ENCODE measurements around the gene CDK12. TPM values are rescaled to one million over a fixed set of nuclear protein-coding genes. Genes with fewer than 3 reads are reported as not detected.

The CDK12 gene
- total RNA-seq, 2 experiments from 2014 or later = 78.8 to 82.1 TPM

DNA sequence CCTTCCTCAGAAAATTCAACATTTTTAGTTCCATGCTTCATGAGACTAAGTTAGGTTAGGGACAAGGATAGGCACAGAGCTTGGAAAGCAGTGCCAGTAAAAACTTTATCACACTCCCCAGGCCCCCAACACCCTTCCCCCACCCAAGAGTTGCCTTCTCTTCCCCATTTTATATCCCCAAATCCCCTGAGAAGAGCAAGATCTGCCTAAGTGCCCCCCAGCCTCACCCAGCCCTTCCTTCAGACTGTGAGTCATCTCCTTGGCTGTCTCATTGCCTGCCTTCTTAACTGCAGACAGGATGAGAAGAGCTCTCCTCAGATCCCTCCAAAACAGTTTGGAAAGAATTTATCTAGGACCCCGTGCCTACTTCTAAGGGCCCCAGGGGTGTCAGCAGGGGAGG lies 90.6 kb downstream of the CDK12 start:
- Mint-ChIP-seq H3K27me3 (no peaks in the 10 kb centered on the region), H3K4me3 (no peak overlapping the region), H3K27ac (no peak overlapping the region), H3K4me1 (no peaks in the 10 kb centered on the region), H3K36me3 (peaks cover 8% of the 10 kb centered on the region), H3K9me3 (no peaks in the 10 kb centered on the region)
- DNase-seq = no peak

DNA sequence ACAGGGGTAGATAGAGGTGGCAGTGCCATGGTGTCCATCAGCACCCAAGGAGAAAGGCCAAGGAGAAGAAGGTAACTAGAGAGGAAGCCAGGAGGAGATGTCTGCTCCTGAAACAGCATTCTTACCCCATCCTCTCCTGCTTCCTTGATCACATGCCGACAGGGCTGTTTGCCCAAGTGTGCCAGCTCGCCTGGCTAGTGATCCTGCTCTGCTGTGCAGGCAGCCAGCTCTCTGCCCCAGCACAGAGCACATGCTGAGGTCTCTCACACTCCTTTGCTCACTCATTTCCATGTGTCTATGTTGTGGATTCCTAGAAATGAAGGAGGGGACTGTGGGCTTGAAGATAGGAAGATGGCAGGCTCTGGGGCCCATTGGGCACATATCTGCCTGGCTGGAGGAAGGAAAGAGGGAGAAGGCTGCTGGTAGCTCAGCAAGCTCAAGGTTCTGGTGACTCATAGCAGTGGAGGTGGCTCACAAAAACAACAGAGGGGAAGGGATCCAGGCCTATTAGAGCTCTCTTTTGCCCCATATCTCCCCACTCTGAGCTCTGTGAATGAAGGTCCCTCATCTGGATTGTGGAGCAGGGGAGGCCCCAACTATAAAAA lies 92.2 kb downstream of the CDK12 start:
- Mint-ChIP-seq H3K36me3 (peaks cover 4% of the 10 kb centered on the region), H3K4me3 (no peak overlapping the region), H3K4me1 (no peaks in the 10 kb centered on the region), H3K9me3 (no peaks in the 10 kb centered on the region), H3K27ac (no peak overlapping the region), H3K27me3 (no peaks in the 10 kb centered on the region)
- no peak for DNase-seq

DNA sequence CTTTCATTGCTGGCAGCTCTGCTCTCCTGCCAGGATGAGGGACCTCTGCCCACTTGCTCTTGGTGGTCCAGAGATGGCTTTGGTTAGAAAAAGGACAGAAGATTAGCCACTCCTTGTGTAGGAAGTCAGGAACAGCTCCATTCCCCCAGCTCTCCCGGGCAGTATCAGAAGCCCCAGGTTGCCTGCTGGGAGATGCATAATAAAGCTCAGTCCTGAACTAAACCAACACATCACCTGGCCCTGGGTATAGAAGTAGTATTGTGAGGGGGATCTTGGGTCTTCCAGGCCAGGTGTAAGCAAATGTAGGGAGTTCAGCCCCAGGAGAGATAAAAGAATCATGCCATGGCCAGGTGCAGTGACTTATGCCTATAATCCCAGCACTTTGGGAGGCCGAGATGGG lies 94.1 kb downstream of the CDK12 start:
- DNase-seq = no peak
- Mint-ChIP-seq H3K27ac (no peak overlapping the region), H3K4me3 (no peak overlapping the region), H3K9me3 (no peaks in the 10 kb centered on the region), H3K27me3 (no peaks in the 10 kb centered on the region), H3K4me1 (no peaks in the 10 kb centered on the region), H3K36me3 (peaks cover 4% of the 10 kb centered on the region)

DNA sequence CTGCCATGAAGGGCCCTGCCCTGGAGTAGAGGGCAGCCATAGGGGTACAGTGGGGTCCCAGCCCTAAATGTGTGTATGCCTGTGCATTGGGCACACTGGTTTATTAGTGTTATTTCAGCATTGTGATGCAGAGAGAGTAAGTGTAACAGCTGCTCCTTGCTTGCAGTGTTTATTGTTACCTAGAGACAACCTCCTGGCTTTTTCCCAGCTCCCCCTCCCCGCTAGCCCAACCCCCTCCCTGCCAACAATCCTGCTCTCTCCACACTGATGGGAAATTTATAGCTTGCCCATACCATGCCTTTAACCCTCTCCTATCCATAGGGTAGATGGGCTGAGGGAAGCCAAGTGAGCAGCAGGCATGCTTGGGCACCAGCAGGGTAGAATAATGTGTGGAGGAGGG lies 95.1 kb downstream of the CDK12 start:
- Mint-ChIP-seq H3K27me3 (no peaks in the 10 kb centered on the region), H3K27ac (no peak overlapping the region), H3K36me3 (peaks cover 4% of the 10 kb centered on the region), H3K4me3 (no peak overlapping the region), H3K4me1 (no peaks in the 10 kb centered on the region), H3K9me3 (no peaks in the 10 kb centered on the region)
- DNase-seq = no peak

DNA sequence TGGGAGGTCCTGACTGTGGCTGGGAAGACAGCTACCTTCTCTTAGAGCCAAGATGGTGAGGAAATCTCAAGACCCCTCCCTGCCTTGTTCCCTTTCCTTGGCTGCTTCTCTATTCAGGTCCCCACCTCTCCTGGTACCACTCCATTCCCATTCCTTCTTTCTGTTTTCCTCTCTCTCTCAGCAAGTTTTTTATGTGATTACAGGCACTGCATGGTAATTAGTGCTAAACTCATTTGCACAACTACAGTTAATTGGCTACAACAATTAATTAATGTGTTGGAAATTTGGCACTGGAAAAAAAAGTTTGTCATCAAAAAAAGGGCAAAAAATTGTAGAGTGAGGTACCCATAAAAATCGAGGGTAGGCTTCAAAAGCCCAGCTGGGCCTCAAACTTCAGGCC lies 101.1 kb downstream of the CDK12 start:
- H3K36me3 Mint-ChIP-seq = peaks cover 10% of the 10 kb centered on the region
- no peaks in the 10 kb centered on the region for H3K4me1 Mint-ChIP-seq
- H3K27ac Mint-ChIP-seq = no peak overlapping the region

DNA sequence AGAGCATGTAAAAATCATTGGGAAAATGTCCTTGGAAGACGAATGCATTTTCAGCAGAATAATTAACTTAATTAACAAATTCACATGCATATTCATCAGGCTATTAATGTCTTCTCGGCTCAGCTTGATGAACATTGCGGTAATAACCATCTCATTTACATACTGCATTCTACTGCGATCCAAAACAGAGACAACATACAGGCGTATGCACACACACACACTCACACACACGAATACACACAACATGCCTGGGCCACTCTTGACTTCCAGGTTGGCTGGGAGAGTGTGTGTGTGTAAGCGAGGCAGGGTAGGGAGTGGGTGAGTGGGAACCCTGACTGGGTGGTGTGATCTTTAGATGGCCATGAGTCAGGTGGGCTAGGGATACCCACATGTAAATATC lies 101.7 kb downstream of the CDK12 start:
- no peaks in the 10 kb centered on the region for H3K9me3 Mint-ChIP-seq
- no peak for DNase-seq
- H3K27me3 Mint-ChIP-seq = no peaks in the 10 kb centered on the region
- H3K36me3 Mint-ChIP-seq = peaks cover 13% of the 10 kb centered on the region
- H3K27ac Mint-ChIP-seq = no peak overlapping the region
- no peak overlapping the region for H3K4me3 Mint-ChIP-seq
- no peaks in the 10 kb centered on the region for H3K4me1 Mint-ChIP-seq

More for the DNA sequence above, 101.1 kb downstream of the CDK12 start:
- DNase-seq = no peak
- Mint-ChIP-seq H3K4me3 (no peak overlapping the region), H3K9me3 (no peaks in the 10 kb centered on the region), H3K27me3 (no peaks in the 10 kb centered on the region)

DNA sequence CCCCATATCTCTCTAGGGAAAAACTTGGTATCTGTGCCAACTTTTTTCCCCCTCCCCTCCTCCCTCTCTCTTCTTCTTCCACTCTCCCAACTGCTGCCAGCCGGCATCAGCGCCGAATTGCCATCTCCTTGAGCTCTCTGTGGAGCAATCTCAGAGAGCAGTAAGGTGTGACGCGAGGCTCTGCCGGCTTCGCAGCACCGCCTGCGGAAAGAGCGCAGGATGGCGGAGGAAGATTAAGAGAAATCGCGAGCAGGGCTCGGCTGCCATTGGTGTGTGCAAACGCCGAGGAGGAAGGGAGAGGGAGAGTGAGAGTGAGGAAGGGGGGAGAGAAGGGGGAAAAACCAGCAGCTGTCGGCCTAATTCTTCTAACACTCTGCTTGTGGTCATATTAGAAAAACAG lies 102.2 kb downstream of the CDK12 start:
- Mint-ChIP-seq H3K27me3 (no peaks in the 10 kb centered on the region), H3K27ac (no peak overlapping the region), H3K4me1 (no peaks in the 10 kb centered on the region), H3K9me3 (no peaks in the 10 kb centered on the region), H3K4me3 (no peak overlapping the region), H3K36me3 (peaks cover 17% of the 10 kb centered on the region)
- no peak for DNase-seq

DNA sequence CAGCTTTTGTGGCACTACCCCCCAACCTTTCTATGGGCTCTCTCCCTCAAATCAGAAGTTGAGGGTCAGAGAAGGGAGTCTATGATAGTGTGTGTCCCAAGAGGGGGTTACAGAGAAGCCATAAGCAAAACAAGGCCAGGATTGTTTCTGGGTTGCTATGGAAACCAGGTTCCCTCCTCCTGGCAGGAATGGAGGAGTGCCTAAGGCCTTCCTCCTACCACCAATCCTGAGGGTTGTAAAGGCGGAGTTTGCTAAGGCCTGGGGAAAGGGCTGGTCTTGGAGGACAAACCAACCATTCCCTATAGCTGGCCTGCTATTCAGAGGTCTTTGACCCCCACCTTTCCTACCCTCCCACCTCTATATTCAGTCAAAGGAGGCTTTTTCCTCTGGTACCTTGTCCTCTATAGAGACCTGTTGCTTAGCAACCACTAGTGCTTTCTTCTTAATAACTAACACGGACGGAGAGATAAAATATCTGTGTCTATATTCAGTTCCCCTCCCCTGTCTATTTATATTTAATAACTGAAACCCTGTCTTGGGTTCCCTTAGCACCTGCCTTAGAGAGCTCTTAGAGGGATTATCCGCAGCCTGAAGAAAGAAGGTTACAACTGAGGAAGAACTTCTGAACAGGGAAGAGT lies 103.0 kb downstream of the CDK12 start:
- H3K9me3 Mint-ChIP-seq = no peaks in the 10 kb centered on the region
- no peaks in the 10 kb centered on the region for H3K4me1 Mint-ChIP-seq
- H3K4me3 Mint-ChIP-seq = no peak overlapping the region
- H3K27ac Mint-ChIP-seq = no peak overlapping the region
- peaks cover 19% of the 10 kb centered on the region for H3K36me3 Mint-ChIP-seq
- H3K27me3 Mint-ChIP-seq = no peaks in the 10 kb centered on the region
- DNase-seq = no peak

DNA sequence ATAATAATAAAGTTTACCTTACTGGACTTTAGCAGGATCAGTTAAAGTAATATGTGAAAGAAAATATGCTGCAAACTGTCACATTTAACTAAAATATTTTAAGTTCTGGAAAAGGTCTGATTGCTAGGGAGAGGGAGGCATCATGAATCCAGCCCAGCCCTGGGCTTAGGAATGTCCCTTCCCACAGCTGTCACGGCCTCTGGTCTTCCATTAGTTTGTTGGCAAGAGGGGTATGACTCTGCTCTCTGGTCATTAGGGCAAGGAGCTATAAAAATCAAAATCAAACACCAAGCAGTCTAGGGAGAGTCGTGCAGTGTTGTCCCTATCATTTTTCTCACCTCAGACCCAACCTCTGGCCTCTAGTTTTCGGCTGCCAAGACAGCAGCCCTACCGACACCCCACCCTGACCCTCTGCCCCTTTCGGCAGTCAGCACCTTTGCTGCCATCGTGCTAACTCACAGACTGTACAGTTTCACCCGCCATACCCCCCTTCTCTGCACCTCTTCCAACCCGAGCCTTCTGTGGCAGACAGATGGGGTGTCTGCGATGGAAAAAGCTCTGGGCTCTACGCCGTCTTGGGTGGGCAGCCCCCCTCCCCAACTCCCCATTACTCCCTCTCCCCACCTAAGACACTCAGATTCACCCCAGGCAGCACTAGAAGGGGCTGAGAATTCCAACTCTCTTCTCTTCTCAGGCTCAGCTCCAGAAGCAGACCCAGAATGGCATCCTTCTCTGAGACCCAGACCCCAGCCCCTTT lies 105.0 kb downstream of the CDK12 start:
- Mint-ChIP-seq H3K27ac (no peak overlapping the region), H3K4me3 (no peak overlapping the region), H3K4me1 (no peaks in the 10 kb centered on the region), H3K9me3 (peaks cover 6% of the 10 kb centered on the region), H3K27me3 (no peaks in the 10 kb centered on the region), H3K36me3 (peaks cover 36% of the 10 kb centered on the region)
- no peak for DNase-seq

DNA sequence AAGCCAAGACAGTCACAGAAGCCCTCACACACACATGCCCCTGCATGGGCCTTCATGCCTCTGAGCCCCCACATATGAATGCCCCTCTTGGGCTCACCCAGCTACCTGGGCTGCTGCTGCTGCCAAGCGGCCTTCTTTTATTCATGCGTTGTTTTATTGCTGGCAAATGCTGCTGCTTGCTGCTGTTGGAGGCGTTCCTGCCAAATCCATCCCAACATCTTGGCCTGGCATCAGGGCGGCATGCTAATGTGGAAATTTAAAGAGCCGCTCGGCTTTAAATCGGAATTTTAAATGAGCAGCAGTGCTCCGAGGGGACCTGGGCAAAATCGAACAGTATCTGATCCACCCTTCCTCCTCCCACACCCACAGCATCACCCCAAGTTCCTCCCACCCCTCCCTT lies 107.4 kb downstream of the CDK12 start:
- peaks cover 10% of the 10 kb centered on the region for H3K9me3 Mint-ChIP-seq
- no peak overlapping the region for H3K4me3 Mint-ChIP-seq
- H3K36me3 Mint-ChIP-seq = peaks cover 41% of the 10 kb centered on the region
- no peaks in the 10 kb centered on the region for H3K27me3 Mint-ChIP-seq
- no peaks in the 10 kb centered on the region for H3K4me1 Mint-ChIP-seq
- DNase-seq = no peak
- no peak overlapping the region for H3K27ac Mint-ChIP-seq

DNA sequence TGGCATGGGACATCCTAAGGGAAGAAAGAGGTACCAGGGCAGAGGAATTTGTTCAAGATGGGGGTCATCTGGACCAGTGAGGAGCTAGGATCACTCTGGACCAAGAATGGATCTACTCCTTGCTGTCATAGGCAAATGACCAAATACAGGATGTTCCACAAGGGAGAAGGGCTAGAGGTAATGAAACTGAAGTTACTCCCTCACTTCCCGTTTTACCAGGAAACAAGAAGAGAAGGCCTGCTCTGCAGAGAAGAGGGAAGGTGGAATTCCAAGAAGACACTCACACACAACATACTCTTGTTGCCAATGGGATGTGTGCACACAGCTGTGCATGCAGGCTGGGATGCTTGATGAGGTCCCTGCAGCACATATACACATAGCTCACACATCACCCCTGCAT lies 107.8 kb downstream of the CDK12 start:
- peaks cover 41% of the 10 kb centered on the region for H3K36me3 Mint-ChIP-seq
- H3K27me3 Mint-ChIP-seq = peaks cover 4% of the 10 kb centered on the region
- H3K4me3 Mint-ChIP-seq = no peak overlapping the region

DNA sequence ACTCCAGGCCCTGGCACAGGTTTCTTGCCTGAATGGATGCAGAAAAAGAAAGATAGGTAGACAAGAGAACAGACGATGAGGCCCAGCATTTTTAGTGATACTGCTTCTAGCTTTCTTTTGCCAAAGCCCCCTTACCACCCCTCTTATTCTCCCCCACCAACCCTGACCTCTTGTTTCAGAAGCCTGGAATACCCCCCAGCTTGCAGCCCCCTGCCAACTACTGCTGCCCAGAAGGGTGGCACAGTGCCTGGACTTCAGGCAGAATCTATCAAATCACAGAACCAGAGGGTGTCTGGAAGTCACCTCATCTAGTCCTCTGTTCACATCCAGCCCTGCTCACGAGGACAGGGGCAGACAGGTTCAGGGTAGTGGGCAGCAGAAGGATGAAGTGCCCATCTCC lies 110.8 kb downstream of the CDK12 start:
- H3K27ac Mint-ChIP-seq = no peak overlapping the region
- H3K36me3 Mint-ChIP-seq = peaks cover 38% of the 10 kb centered on the region
- H3K27me3 Mint-ChIP-seq = peaks cover 17% of the 10 kb centered on the region
- H3K9me3 Mint-ChIP-seq = peaks cover 10% of the 10 kb centered on the region
- no peak overlapping the region for H3K4me3 Mint-ChIP-seq
- H3K4me1 Mint-ChIP-seq = peaks cover 2% of the 10 kb centered on the region
- DNase-seq = no peak

More for the DNA sequence above, 107.8 kb downstream of the CDK12 start:
- H3K4me1 Mint-ChIP-seq = peaks cover 2% of the 10 kb centered on the region
- no peak overlapping the region for H3K27ac Mint-ChIP-seq
- no peak for DNase-seq
- H3K9me3 Mint-ChIP-seq = peaks cover 10% of the 10 kb centered on the region

DNA sequence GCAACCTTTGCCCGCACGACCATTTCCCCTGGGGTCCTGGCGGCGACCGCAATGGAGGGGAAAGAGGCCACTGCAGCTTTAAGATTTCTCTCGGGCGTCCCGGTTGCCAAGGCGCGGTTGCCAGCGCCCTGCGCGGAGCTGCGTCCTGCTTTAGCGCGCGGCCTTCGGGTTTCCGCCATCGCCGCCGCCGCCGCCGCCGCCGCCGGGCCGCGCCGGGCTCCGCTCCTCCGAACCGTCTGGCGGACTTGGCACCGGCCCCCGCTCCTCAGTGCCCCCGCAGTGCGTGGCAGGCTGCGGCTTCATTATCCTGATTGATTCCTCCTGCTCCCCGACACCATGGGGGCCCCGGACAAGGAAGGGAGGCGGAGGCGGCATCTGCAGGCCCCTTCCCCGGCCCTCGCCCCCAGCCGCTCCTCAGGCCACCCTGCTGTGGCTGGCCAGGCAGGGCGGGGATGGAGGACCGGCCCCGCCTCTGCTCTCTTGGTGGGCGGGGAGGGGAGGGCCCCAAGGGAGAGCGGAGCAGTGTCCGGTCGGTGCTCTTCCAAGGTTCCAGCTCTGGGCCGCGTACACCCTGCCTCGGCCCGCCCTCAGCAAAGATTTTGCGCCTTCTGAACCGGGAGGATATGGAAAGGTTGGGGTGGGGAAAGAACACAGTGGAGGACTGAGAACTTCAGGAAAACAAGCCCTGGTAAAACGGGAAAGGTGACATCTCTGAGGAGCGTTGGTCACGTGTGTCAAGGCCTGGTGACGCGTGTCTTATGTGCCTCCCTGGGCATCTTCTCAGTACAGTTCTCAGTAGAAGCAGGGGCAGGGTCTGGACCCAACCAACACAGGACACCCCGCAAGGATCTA lies 112.4 kb downstream of the CDK12 start:
- peak; percentile 55 for DNase-seq
- H3K4me1 Mint-ChIP-seq = peaks cover 2% of the 10 kb centered on the region
- H3K27ac Mint-ChIP-seq = no peak overlapping the region
- H3K36me3 Mint-ChIP-seq = peaks cover 27% of the 10 kb centered on the region
- peaks cover 10% of the 10 kb centered on the region for H3K9me3 Mint-ChIP-seq
- H3K27me3 Mint-ChIP-seq = peaks cover 17% of the 10 kb centered on the region
- peak overlapping the region; percentile 73 for H3K4me3 Mint-ChIP-seq

DNA sequence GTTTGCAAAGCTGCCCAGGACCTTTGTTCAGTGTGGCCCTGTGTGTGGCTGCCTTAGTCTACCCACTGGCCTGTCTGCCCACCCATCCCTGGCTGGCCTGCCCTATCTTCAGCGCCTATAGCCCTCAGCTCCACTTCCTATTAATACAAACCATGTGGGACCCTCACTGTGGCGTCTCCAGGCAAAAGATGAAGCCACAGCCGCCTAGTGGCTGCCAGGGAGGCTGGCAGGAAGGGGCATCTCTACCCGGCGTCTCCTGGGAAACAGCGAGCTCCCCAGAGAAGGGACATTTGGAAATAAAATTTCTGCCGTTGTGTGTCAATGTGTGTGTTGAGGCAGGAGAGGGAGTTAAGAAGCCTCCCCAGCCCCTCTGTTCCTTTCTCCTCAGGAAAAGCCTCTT lies 114.9 kb downstream of the CDK12 start:
- Mint-ChIP-seq H3K4me1 (peaks cover 2% of the 10 kb centered on the region), H3K36me3 (peaks cover 8% of the 10 kb centered on the region), H3K27me3 (peaks cover 17% of the 10 kb centered on the region), H3K9me3 (peaks cover 4% of the 10 kb centered on the region), H3K27ac (no peak overlapping the region), H3K4me3 (no peak overlapping the region)
- no peak for DNase-seq

DNA sequence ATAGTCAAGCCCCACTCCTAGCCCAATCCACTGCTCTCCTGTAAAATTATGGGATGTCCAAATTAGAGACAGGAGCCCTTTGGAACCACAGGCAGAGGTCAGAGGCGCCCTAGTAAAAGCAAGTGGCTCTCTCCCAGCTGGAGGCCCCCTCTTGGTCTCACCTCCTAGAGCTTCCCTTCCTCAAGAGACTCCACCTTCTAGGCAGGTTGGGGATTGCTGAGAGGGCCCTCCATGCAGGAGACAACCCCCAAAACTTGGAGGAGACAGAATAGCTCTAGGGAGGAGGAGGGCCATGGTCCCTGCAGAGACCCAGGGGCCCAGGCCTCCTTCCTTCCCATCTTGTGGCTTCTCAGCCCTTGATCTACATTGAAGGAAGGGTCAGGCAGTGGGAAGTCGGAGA lies 117.0 kb downstream of the CDK12 start:
- H3K36me3 Mint-ChIP-seq = no peaks in the 10 kb centered on the region
- H3K9me3 Mint-ChIP-seq = no peaks in the 10 kb centered on the region
- no peak overlapping the region for H3K4me3 Mint-ChIP-seq
- H3K4me1 Mint-ChIP-seq = peaks cover 2% of the 10 kb centered on the region
- peaks cover 17% of the 10 kb centered on the region for H3K27me3 Mint-ChIP-seq
- H3K27ac Mint-ChIP-seq = no peak overlapping the region
- no peak for DNase-seq

All from activated naive CD8-positive, alpha-beta T cell treated with anti-CD3 and anti-CD28 coated beads for 36 hours (primary cell).